Measurements from ENCODE around the gene SULT2B1.

The SULT2B1 gene

GRCh38 chr19:48549380-48549779, 2.6 kb upstream of the SULT2B1 start:
- TF ChIP-seq EP300 (IDR thresholded peaks at IDR 0.05; ENCODE audit: borderline replicate concordance) (no peak), EGR1 (IDR thresholded peaks at IDR 0.05) (no peak), NFIC (IDR thresholded peaks at IDR 0.05) (no peak), TCF12 (IDR thresholded peaks at IDR 0.05; ENCODE audit: low read depth) (no peak), CEBPB (IDR thresholded peaks at IDR 0.05) (no peak), FOXM1 (IDR thresholded peaks at IDR 0.05; ENCODE audit: borderline replicate concordance, low read depth) (no peak), YY1 (IDR thresholded peaks at IDR 0.05; ENCODE audit: low read depth) (no peak), TEAD4 (IDR thresholded peaks at IDR 0.05) (no peak), MAX (IDR thresholded peaks at IDR 0.05) (no peak), TAF1 (IDR thresholded peaks at IDR 0.05; ENCODE audit: low read depth) (no peak), CREB1 (IDR thresholded peaks at IDR 0.05; ENCODE audit: low read depth) (no peak), ZBTB7A (IDR thresholded peaks at IDR 0.05; ENCODE audit: low read depth) (no peak), RAD21 (IDR thresholded peaks at IDR 0.05; ENCODE audit: low read depth) (no peak)
- TF ChIP-seq, protein P1, sequence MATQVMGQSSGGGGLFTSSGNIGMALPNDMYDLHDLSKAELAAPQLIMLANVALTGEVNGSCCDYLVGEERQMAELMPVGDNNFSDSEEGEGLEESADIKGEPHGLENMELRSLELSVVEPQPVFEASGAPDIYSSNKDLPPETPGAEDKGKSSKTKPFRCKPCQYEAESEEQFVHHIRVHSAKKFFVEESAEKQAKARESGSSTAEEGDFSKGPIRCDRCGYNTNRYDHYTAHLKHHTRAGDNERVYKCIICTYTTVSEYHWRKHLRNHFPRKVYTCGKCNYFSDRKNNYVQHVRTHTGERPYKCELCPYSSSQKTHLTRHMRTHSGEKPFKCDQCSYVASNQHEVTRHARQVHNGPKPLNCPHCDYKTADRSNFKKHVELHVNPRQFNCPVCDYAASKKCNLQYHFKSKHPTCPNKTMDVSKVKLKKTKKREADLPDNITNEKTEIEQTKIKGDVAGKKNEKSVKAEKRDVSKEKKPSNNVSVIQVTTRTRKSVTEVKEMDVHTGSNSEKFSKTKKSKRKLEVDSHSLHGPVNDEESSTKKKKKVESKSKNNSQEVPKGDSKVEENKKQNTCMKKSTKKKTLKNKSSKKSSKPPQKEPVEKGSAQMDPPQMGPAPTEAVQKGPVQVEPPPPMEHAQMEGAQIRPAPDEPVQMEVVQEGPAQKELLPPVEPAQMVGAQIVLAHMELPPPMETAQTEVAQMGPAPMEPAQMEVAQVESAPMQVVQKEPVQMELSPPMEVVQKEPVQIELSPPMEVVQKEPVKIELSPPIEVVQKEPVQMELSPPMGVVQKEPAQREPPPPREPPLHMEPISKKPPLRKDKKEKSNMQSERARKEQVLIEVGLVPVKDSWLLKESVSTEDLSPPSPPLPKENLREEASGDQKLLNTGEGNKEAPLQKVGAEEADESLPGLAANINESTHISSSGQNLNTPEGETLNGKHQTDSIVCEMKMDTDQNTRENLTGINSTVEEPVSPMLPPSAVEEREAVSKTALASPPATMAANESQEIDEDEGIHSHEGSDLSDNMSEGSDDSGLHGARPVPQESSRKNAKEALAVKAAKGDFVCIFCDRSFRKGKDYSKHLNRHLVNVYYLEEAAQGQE (IDR thresholded peaks at IDR 0.05; ENCODE audit: low read depth), result no peak
- TF ChIP-seq, protein P2, sequence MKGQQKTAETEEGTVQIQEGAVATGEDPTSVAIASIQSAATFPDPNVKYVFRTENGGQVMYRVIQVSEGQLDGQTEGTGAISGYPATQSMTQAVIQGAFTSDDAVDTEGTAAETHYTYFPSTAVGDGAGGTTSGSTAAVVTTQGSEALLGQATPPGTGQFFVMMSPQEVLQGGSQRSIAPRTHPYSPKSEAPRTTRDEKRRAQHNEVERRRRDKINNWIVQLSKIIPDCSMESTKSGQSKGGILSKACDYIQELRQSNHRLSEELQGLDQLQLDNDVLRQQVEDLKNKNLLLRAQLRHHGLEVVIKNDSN (IDR thresholded peaks at IDR 0.05), result no peak

- TF ChIP-seq NFIC (IDR thresholded peaks at IDR 0.05) (no peak), YY1 (IDR thresholded peaks at IDR 0.05; ENCODE audit: low read depth) (no peak), ZBTB7A (IDR thresholded peaks at IDR 0.05; ENCODE audit: low read depth) (0 out of 2 replicates have a peak, but pooled peaks have one; percentile 45)
- TF ChIP-seq, protein P1 (IDR thresholded peaks at IDR 0.05; ENCODE audit: low read depth), result no peak
- TF ChIP-seq, protein P2 (IDR thresholded peaks at IDR 0.05), result no peak
These were observed 692 bp downstream of the SULT2B1 start for GRCh38 chr19:48552406-48553322.

DNA sequence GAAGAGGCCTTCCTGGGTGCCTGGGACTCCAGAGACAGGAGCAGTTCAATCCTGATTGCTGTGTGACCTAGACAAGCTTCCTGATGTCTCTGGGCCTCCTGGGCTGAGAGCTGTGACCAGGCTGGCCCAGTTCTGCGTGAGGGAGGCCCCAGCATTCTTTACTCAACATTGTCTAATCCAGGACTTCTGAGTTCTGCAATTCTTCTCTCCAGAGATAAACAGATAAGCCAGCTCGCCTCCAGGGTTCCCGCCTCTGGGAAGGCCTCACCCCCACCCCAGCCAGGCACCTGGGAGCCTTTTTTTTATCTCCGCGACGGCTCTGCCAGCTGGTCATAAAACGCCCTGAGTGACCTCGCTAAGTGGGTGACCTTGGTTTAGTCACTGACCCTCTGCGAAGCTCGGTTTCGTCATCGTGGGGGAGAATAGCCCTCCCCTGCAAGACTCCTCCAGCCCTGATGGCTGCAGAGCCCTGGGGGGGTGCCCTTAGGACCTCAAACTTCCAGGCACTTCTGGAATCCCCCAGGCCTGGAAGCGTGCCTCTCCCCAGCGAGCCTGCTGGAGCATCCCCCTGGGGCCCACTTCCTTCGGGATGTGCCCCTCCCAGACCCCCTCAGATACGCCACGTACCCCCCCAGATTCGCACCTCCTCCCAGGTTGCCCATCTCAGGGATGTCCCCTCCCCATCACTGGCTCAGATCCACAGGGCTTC, 1.9 kb downstream of the SULT2B1 start:
- peak; percentile 50; the same call in 1 of the 2 replicates for TF ChIP-seq ZBTB7A (IDR thresholded peaks at IDR 0.05; ENCODE audit: low read depth)
- TF ChIP-seq, protein P2 (IDR thresholded peaks at IDR 0.05), result no peak
- TF ChIP-seq EP300 (IDR thresholded peaks at IDR 0.05; ENCODE audit: borderline replicate concordance), result no peak
- peak; percentile 65; the same call in 1 of the 2 replicates for TF ChIP-seq CEBPB (IDR thresholded peaks at IDR 0.05)
- peak; percentile 66 for TF ChIP-seq TCF12 (IDR thresholded peaks at IDR 0.05; ENCODE audit: low read depth)

GRCh38 chr19:48554385-48555091, 2.6 kb downstream of the SULT2B1 start:
- TF ChIP-seq, protein P1 (IDR thresholded peaks at IDR 0.05; ENCODE audit: low read depth), result no peak
- TF ChIP-seq RAD21 (IDR thresholded peaks at IDR 0.05; ENCODE audit: low read depth) (no peak), NFIC (IDR thresholded peaks at IDR 0.05) (no peak), MAX (IDR thresholded peaks at IDR 0.05) (peak; percentile 34; the same call in 1 of the 2 replicates), TCF12 (IDR thresholded peaks at IDR 0.05; ENCODE audit: low read depth) (0 out of 2 replicates have a peak, but pooled peaks have one; percentile 55), CREB1 (IDR thresholded peaks at IDR 0.05; ENCODE audit: low read depth) (no peak), EGR1 (IDR thresholded peaks at IDR 0.05) (no peak), FOXM1 (IDR thresholded peaks at IDR 0.05; ENCODE audit: borderline replicate concordance, low read depth) (no peak), TEAD4 (IDR thresholded peaks at IDR 0.05) (peak; percentile 67), ZBTB7A (IDR thresholded peaks at IDR 0.05; ENCODE audit: low read depth) (0 out of 2 replicates have a peak, but pooled peaks have one; percentile 3), YY1 (IDR thresholded peaks at IDR 0.05; ENCODE audit: low read depth) (no peak), EP300 (IDR thresholded peaks at IDR 0.05; ENCODE audit: borderline replicate concordance) (no peak), CEBPB (IDR thresholded peaks at IDR 0.05) (no peak), TAF1 (IDR thresholded peaks at IDR 0.05; ENCODE audit: low read depth) (no peak)
- TF ChIP-seq, protein P2 (IDR thresholded peaks at IDR 0.05), result no peak

Measured in Ishikawa (cell line).